Measurements from ENCODE around the gene OMP.

- TF ChIP-seq CTCF (IDR thresholded peaks at IDR 0.05; ENCODE audit: poor library complexity) (no peak), EZH2 (IDR thresholded peaks at IDR 0.05; ENCODE audit: borderline replicate concordance) (no peak)
Measured at GRCh38 chr11:77129842-77130756, 27.5 kb downstream of the OMP start.
